A549 (cell line): ENCODE results near the gene WTAP. TPM values are rescaled to one million over a fixed set of nuclear protein-coding genes. Genes with fewer than 3 reads are reported as not detected.
A peak's percentile ranks its signal among the peaks of the same experiment; 100 is the strongest.

Experiments used
- ATAC-seq, 2 experiments: fragments of 200-7000 bp in 1 of 2; fragments of >200 bp in 1 of 2; cut with Nextera tagmentation in 1 of 2; cut with Tn5 transposase in 1 of 2; 3 replicates each; pipeline versions ENCODE4 v1.8.0 to v1.9.1; 2018 to 2020; ENCODE audit warnings: mild to moderate bottlenecking in 1 of 2, moderate library complexity in 1 of 2
- CTCF ChIA-PET: fragments of 300-600 bp; sonication (Branson Sonifier 250); formaldehyde crosslinking; extraction: SDS; loops from one replicate; lab custom pipeline; 2021; ENCODE audit warnings: antibody characterized with exemption, inconsistent platforms; lab: Yijun Ruan, JAX
- POLR2A ChIA-PET: fragments of 350-600 bp; formaldehyde crosslinking; extraction: SDS; loops from one replicate; lab custom pipeline; 2021; ENCODE audit warnings: antibody characterized with exemption, inconsistent platforms; lab: Yijun Ruan, JAX
- DNase-seq, 2 experiments: peaks; one replicate each; pipeline versions ENCODE4 v3.0.0 to v3.0.0-alpha.2; 2011 to 2016; ENCODE audit warnings: low read depth in 1 of 2, low spot score in 1 of 2
- FAIRE-seq: peaks from 2 replicates; lab custom pipeline; 2011; peaks lifted over from hg19 to GRCh38; lab: Jason Lieb, UNC
- H3K27ac ChIP-seq, 2 experiments: fragments of >200 bp; sonication (Bioruptor Twin); formaldehyde crosslinking; 3 replicates each; pipeline ENCODE4 v1.5.1; 2016 to 2017
- H3K4me1 ChIP-seq: fragments of >200 bp; sonication (Bioruptor Twin); formaldehyde crosslinking; 3 replicates; pipeline ENCODE4 v1.6.1; 2016
- H3K4me2 ChIP-seq: fragments of >200 bp; sonication (Bioruptor Twin); formaldehyde crosslinking; 3 replicates; pipeline ENCODE4 v1.6.1; 2016
- H3K4me3 ChIP-seq: fragments of >200 bp; sonication (Bioruptor Twin); formaldehyde crosslinking; 3 replicates; pipeline ENCODE4 v1.5.1; 2016
- H3K9me3 ChIP-seq: fragments of >200 bp; sonication (Bioruptor Twin); formaldehyde crosslinking; 3 replicates; pipeline ENCODE4 v1.6.1; 2016
- CBX2 ChIP-seq: fragments of 200-600 bp; sonication (generic); IDR thresholded peaks from 2 replicates; pipeline ENCODE4 v1.6.1; 2016; ENCODE audit warnings: low read depth, mild to moderate bottlenecking, borderline replicate concordance
- CEBPB ChIP-seq, 2 experiments: fragments of >200 bp in 1 of 2; sonication (Bioruptor Twin) in 1 of 2; formaldehyde crosslinking in 1 of 2; IDR thresholded peaks; 2 replicates each; pipeline ENCODE4 v1.6.1; 2012 to 2016
- CHD4 ChIP-seq: fragments of 200-600 bp; sonication (generic); IDR thresholded peaks from 2 replicates; pipeline ENCODE4 v1.6.1; 2016; ENCODE audit warnings: antibody characterized with exemption, mild to moderate bottlenecking, borderline replicate concordance
- E2F6 ChIP-seq: IDR thresholded peaks from 2 replicates; pipeline ENCODE4 v1.6.1; 2012; ENCODE audit warnings: low read depth, borderline replicate concordance
- EP300 ChIP-seq, 2 experiments: fragments of >200 bp; sonication (Bioruptor Twin); formaldehyde crosslinking; IDR thresholded peaks; 2 replicates in 1 of 2; 3 replicates in 1 of 2; pipeline ENCODE4 v1.6.1; 2016 to 2017
- ESRRA ChIP-seq: fragments of 150-350 bp; IDR thresholded peaks from 2 replicates; pipeline ENCODE4 v1.6.1; 2014; ENCODE audit warnings: mild to moderate bottlenecking, low read length, borderline replicate concordance
- FOSB ChIP-seq: fragments of 250-450 bp; sonication (Bioruptor Pico); IDR thresholded peaks from 2 replicates; pipeline ENCODE4 v1.5.0; 2020; ENCODE audit warnings: mild to moderate bottlenecking, moderate library complexity
- FOSL2 ChIP-seq, 2 experiments: fragments of 450-650 bp in 1 of 2; fragments of >200 bp in 1 of 2; sonication (Bioruptor Twin) in 1 of 2; formaldehyde crosslinking; IDR thresholded peaks; 2 replicates each; pipeline versions ENCODE4 v1.5.0 to v1.6.1; 2016 to 2020; ENCODE audit warnings: mild to moderate bottlenecking in 1 of 2, moderate library complexity in 1 of 2
- HMGXB4 ChIP-seq: fragments of 250-450 bp; sonication (Bioruptor Pico); IDR thresholded peaks from 2 replicates; pipeline ENCODE4 v1.5.0; 2021; ENCODE audit warnings: mild to moderate bottlenecking, moderate library complexity, borderline replicate concordance
- HOXA7 ChIP-seq: fragments of 250-450 bp; sonication (Bioruptor Pico); IDR thresholded peaks from 2 replicates; pipeline ENCODE4 v1.5.0; 2020; ENCODE audit warnings: mild to moderate bottlenecking, moderate library complexity
- JUN ChIP-seq, 2 experiments: fragments of >200 bp; sonication (Bioruptor Twin); formaldehyde crosslinking; IDR thresholded peaks; 2 replicates in 1 of 2; 3 replicates in 1 of 2; pipeline ENCODE4 v1.6.1; 2016 to 2017
- KDM1A ChIP-seq: fragments of 200-600 bp; sonication (generic); IDR thresholded peaks from 2 replicates; pipeline ENCODE4 v1.6.1; 2016; ENCODE audit warnings: low read depth, mild to moderate bottlenecking
- KDM5A ChIP-seq: fragments of 200-600 bp; sonication (generic); IDR thresholded peaks from 2 replicates; pipeline ENCODE4 v1.6.1; 2016; ENCODE audit warnings: antibody characterized with exemption, mild to moderate bottlenecking
- MYC ChIP-seq: IDR thresholded peaks from 2 replicates; pipeline ENCODE4 v1.6.1; 2012; ENCODE audit warnings: mild to moderate bottlenecking, inconsistent platforms, low read length, improper control_type of control experiment, borderline replicate concordance
- NPAS2 ChIP-seq: fragments of 250-450 bp; sonication (Bioruptor Pico); IDR thresholded peaks from 2 replicates; pipeline ENCODE4 v1.8.0; 2022; ENCODE audit warnings: mild to moderate bottlenecking, moderate library complexity, borderline replicate concordance
- PHF8 ChIP-seq: fragments of 200-600 bp; sonication (generic); IDR thresholded peaks from 2 replicates; pipeline ENCODE4 v1.6.1; 2016; ENCODE audit warnings: low read depth, mild to moderate bottlenecking, antibody characterized with exemption, moderate library complexity, borderline replicate concordance
- POLR2AphosphoS2 ChIP-seq: conservative IDR thresholded peaks from 2 replicates; pipeline ENCODE4 v1.6.1; 2012; ENCODE audit warnings: low read length, improper control_type of control experiment, inconsistent platforms
- RAD21 ChIP-seq, 2 experiments: fragments of >200 bp in 1 of 2; sonication (Bioruptor Twin) in 1 of 2; formaldehyde crosslinking in 1 of 2; IDR thresholded peaks in 1 of 2; conservative IDR thresholded peaks in 1 of 2; 2 replicates in 1 of 2; 3 replicates in 1 of 2; pipeline ENCODE4 v1.6.1; 2012 to 2018; ENCODE audit warnings: inconsistent platforms in 1 of 2
- RNF2 ChIP-seq: fragments of 200-600 bp; sonication (generic); IDR thresholded peaks from 2 replicates; pipeline ENCODE4 v1.6.1; 2016; ENCODE audit warnings: low read depth, mild to moderate bottlenecking, antibody characterized with exemption, moderate library complexity, borderline replicate concordance
- SREBF2 ChIP-seq: fragments of 450-650 bp; IDR thresholded peaks from 2 replicates; pipeline ENCODE4 v1.6.1; 2014; ENCODE audit warnings: mild to moderate bottlenecking, moderate library complexity
- TFCP2L1 ChIP-seq: fragments of 250-450 bp; sonication (Bioruptor Pico); IDR thresholded peaks from 2 replicates; pipeline ENCODE4 v1.5.0; 2021; ENCODE audit warnings: mild to moderate bottlenecking
- ZNF302 ChIP-seq: fragments of 250-450 bp; sonication (Bioruptor Pico); IDR thresholded peaks from 2 replicates; pipeline ENCODE4 v1.9.0; 2021; ENCODE audit warnings: inconsistent platforms, mild to moderate bottlenecking, moderate library complexity
- ZSCAN20 ChIP-seq: fragments of 250-450 bp; sonication (Bioruptor Pico); IDR thresholded peaks from 2 replicates; pipeline ENCODE4 v1.8.0; 2022; ENCODE audit warnings: mild to moderate bottlenecking, moderate library complexity
- WGBS: methylation state at CpG from one replicate; pipeline ENCODE4 v1.1.6; 2017; ENCODE audit errors: missing lambda C conversion rate; 5-methylcytosine and 5-hydroxymethylcytosine counted together
- polyA plus RNA-seq, 4 experiments: library from polyadenylated mRNA; depleted of rRNA in 3 of 4; stranded (reverse); fragments of >200 nt; fragmentation: RNase III in 1 of 4; extraction: RNeasy Plus Mini Kit Qiagen cat#74134 plus additional on column Dnase treatment in 1 of 4; gene quantifications; 2 replicates in 3 of 4; 3 replicates in 1 of 4; pipeline ENCODE4 v1.2.3, GENCODE V29; 2011 to 2017

The WTAP gene
- polyA plus RNA-seq, 2 of the 4 experiments (the other 2 are of a cell fraction), result 42.4 to 53.2 TPM

- ChIA-PET CTCF (no interaction called here), POLR2A (no interaction called here)
- no peak overlapping the region for H3K4me3 ChIP-seq
- TF ChIP-seq CBX2 (no peak), JUN (IDR thresholded peaks at IDR 0.05) (no peak), EP300 (IDR thresholded peaks at IDR 0.05) (no peak), PHF8 (no peak), ZSCAN20 (CRISPR knock-in tag) (no peak), SREBF2 (no peak), RNF2 (no peak), CHD4 (no peak), POLR2AphosphoS2 (no peak), KDM1A (no peak), FOSB (CRISPR knock-in tag) (no peak), CEBPB (IDR thresholded peaks at IDR 0.05) (no peak), FOSL2 (IDR thresholded peaks at IDR 0.05) (no peak), FOSL2 (CRISPR knock-in tag; IDR thresholded peaks at IDR 0.05) (no peak)
- no peak overlapping the region for H3K4me2 ChIP-seq
- FAIRE-seq (no peak), DNase-seq (no peak), ATAC-seq (no peak)
- H3K27ac ChIP-seq, result no peak overlapping the region
- H3K4me1 ChIP-seq, result no peaks in the 10 kb centered on the region
- 72% methylated on average over 2 of the region's 2 CpGs for WGBS
- H3K9me3 ChIP-seq, result no peaks in the 10 kb centered on the region
These were observed 27.1 kb downstream of the WTAP start for GRCh38 chr6:159754401-159754800.

GRCh38 chr6:159754959-159755914, 27.9 kb downstream of the WTAP start:
- H3K27ac ChIP-seq, result no peak overlapping the region
- no peak for TF ChIP-seq POLR2AphosphoS2
- no peak for TF ChIP-seq E2F6
- no peak for TF ChIP-seq HOXA7
- TF ChIP-seq TFCP2L1 (CRISPR knock-in tag), result no peak
- TF ChIP-seq MYC, result no peak
- TF ChIP-seq CHD4, result no peak
- TF ChIP-seq HMGXB4 (CRISPR knock-in tag), result no peak
- no peak for TF ChIP-seq ESRRA
- TF ChIP-seq RAD21 (conservative IDR thresholded peaks at IDR 0.05 in 1 of 2, IDR thresholded peaks at IDR 0.05 in 1 of 2), result no peak
- TF ChIP-seq ZNF302 (CRISPR knock-in tag), result no peak
- TF ChIP-seq KDM5A, result no peak
- TF ChIP-seq NPAS2, result no peak
- TF ChIP-seq RNF2, result no peak
- TF ChIP-seq, all 56 proteins: peak for 0
- DNase-seq, result no peak
- no peak overlapping the region for H3K4me3 ChIP-seq
- 84% methylated on average over 15 of the region's 15 CpGs for WGBS
- H3K4me2 ChIP-seq, result no peak overlapping the region
- ChIA-PET POLR2A (no interaction called here), CTCF (no interaction called here)
- 0 out of 6 replicates have a peak, but pooled peaks of 1 of the 2 experiments have one; percentile 32 for ATAC-seq
- H3K9me3 ChIP-seq, result no peaks in the 10 kb centered on the region
- no peak for FAIRE-seq
- peaks cover 4% of the 10 kb centered on the region for H3K4me1 ChIP-seq
